Retinal pigment epithelial cell (primary cell): Measurements from ENCODE around the gene TOP2B.

Experiments
- DNase-seq: peaks from one replicate; pipeline ENCODE4 v3.0.0-alpha.2; 2010; ENCODE audit warnings: low read depth
- H3K4me3 ChIP-seq: 2 replicates; pipeline ENCODE4 v1.5.1; 2011; ENCODE audit warnings: mild to moderate bottlenecking, low read length, control low read depth, moderate library complexity
- TF ChIP-seq, protein P1 (sequence below): conservative IDR thresholded peaks from 2 replicates; pipeline ENCODE4 v1.5.1; 2011; ENCODE audit warnings: low read depth, low read length, control low read depth, inconsistent platforms

Gene TOP2B

GRCh38 chr3:25697553-25697952, 32.8 kb upstream of the TOP2B start:
- no peak for DNase-seq
- TF ChIP-seq, protein P1, sequence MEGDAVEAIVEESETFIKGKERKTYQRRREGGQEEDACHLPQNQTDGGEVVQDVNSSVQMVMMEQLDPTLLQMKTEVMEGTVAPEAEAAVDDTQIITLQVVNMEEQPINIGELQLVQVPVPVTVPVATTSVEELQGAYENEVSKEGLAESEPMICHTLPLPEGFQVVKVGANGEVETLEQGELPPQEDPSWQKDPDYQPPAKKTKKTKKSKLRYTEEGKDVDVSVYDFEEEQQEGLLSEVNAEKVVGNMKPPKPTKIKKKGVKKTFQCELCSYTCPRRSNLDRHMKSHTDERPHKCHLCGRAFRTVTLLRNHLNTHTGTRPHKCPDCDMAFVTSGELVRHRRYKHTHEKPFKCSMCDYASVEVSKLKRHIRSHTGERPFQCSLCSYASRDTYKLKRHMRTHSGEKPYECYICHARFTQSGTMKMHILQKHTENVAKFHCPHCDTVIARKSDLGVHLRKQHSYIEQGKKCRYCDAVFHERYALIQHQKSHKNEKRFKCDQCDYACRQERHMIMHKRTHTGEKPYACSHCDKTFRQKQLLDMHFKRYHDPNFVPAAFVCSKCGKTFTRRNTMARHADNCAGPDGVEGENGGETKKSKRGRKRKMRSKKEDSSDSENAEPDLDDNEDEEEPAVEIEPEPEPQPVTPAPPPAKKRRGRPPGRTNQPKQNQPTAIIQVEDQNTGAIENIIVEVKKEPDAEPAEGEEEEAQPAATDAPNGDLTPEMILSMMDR, result no peak
- H3K4me3 ChIP-seq, result no peak overlapping the region

GRCh38 chr3:25695731-25696420, 31.2 kb upstream of the TOP2B start:
- no peak overlapping the region for H3K4me3 ChIP-seq
- no peak for DNase-seq
- TF ChIP-seq, protein P1, result no peak

GRCh38 chr3:25693238-25693637, 28.5 kb upstream of the TOP2B start:
- no peak overlapping the region for H3K4me3 ChIP-seq
- no peak for DNase-seq
- TF ChIP-seq, protein P1, result no peak

GRCh38 chr3:25692341-25692740, 27.6 kb upstream of the TOP2B start:
- DNase-seq, result no peak
- TF ChIP-seq, protein P1, result no peak
- no peak overlapping the region for H3K4me3 ChIP-seq

- no peak overlapping the region for H3K4me3 ChIP-seq
- TF ChIP-seq, protein P1, result no peak
- DNase-seq, result no peak
Measured at GRCh38 chr3:25690768-25691533, 26.2 kb upstream of the TOP2B start.

DNA sequence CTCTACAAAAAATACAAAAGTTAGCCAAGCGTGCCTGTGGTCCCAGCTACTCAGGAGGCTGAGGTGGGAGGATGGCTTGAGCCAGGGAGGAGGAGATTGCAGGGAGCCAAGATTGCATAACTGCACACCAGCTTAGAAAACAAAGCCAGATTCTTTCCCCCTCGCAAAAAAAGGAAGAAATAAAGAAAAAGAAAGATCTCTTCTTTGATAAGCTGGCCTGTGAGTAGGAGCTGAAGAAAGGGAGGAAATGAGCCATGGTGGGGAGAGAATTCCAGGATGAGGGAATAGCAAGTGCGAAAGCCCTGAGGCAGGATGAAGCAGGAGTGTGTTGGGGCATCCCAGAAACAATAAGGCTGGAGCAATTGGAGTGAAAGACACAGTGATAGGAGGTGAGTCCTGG, 24.5 kb upstream of the TOP2B start:
- H3K4me3 ChIP-seq, result no peak overlapping the region
- no peak for DNase-seq
- TF ChIP-seq, protein P1, result no peak

GRCh38 chr3:25687742-25688141, 23.0 kb upstream of the TOP2B start:
- TF ChIP-seq, protein P1, result no peak
- no peak overlapping the region for H3K4me3 ChIP-seq
- no peak for DNase-seq
